Measurements from ENCODE around the gene ZEB2.

The ZEB2 gene

DNA sequence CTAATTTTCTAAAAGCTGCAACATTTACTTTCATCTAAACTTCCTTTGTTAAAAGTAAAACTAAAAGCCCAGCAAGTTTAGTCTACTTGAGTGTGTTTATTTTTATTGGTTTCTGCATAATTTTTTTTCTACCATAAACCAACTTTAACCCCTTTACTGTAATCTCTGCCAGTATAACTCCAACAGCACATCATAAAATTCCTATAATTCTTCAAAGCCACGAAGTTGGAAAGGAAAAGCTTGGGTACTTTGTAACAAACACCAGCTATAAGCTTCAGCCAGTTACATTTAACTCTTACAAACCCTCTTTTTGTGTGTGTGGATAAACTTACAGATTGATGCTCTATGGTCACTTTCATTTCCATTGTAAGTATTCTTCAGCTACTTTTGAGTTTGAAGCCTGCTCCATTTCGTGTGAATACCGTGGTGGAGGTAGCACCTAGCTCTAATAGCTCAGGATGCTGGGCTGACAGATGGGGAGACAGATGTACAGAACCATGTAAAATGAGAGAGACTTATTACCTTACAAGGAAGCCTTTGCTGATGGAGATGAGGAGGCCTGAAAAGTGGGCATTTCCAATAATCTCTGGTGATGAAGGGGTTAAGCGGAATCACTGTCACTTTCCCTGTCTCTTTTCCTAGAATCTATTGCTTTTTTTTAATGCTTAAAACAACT lies 42.5 kb downstream of the ZEB2 start:
- DNase-seq: no peak
- intact Hi-C loops (cut with DNase I): no loop called here

DNA sequence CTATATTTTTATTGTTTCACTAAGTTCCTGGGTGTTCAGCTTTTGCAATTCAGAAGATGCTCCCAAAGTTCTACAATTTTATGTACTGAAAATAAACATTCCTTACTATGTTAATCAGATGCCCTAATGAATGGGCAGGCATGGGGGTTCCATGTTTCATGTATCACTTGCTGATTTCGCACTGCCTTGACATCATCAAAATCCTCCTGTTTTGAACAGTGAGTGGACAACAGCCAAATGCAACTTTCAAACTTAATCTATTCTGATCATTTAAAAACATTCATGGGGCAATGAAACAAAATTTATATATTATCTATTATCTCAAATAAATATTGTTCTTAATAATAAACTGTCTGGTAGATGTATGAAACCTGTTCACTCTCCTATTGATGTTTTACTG lies 43.2 kb downstream of the ZEB2 start:
- no peak for DNase-seq
- intact Hi-C loops (cut with DNase I): no loop called here

DNA sequence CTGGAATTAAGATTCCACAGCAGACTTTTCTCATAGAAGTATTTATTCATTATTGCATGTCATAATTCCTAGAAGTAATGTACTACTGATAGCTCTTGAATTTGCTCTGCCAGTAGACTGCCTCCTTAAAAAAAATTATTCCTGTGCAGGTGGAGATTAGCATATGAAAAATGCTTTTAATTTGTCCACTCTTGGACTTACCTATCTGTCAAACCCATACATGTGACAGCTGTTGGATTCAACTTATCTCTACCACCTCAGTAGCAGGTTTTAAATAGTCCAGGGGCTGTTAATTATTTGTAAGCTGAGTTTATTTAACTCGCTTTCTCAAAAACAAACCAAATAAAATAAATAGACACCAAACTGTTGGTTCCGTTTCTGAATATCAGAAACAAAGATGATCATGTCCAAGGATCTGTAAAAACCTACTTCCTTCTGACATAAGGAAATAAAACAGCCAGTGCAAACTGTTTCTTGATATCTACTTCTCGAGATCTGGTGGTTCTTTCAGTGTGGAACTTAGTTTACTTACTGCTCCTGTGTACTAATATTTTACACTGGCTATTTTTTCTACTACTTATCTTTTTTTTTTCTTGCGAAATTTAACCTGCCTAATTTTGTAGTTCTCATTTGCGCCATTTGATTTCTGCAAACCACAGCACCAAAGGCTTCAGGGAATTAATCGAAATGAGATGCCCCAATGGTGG lies 44.2 kb downstream of the ZEB2 start:
- no peak for DNase-seq
- intact Hi-C loops (cut with DNase I): no loop called here

DNA sequence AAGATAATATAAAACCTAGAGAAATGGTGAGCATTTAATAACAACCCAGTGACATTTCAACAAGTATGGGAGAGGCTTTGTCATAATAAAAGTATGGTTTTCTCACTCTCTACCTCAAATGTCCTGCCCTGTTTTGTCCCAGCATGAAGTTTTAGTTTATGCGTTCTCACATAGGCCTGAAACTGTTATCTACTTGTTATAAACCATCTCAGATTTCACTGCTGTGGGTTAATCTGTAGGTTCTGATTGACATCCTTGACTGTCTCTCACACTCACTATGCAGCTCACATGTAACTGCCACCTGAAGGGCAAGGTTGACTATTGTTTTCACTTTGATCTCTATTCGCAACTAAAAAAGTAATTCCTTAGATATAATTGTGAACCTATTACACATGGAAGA lies 44.9 kb downstream of the ZEB2 start:
- intact Hi-C loops (cut with DNase I): no loop called here
- DNase-seq: no peak

DNA sequence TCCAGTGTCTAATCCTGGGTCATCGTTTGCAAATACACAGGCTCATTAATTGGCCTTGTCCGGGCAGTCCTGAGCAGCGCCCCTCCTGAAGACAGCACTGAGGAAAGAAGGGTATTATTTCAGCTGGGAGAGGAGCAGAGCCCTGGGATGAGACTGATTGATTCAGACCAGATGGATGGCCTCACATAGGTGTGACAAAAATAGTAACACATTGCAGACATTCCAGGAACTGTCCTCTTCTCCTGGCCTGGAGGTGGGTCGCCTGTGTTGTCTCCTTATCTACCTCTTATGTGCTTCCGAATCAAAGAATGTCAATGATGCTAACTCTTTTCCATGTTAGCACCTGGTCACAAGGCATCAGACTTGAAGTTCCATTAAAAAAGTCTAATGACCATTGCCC lies 45.9 kb downstream of the ZEB2 start:
- DNase-seq: peak in 1 of 10 donors; percentile 8
- intact Hi-C loops (cut with DNase I): loop anchor here (5.0 kb wide), 1 partner anchor 33 kb away; no protein-coding TSS in a partner anchor

DNA sequence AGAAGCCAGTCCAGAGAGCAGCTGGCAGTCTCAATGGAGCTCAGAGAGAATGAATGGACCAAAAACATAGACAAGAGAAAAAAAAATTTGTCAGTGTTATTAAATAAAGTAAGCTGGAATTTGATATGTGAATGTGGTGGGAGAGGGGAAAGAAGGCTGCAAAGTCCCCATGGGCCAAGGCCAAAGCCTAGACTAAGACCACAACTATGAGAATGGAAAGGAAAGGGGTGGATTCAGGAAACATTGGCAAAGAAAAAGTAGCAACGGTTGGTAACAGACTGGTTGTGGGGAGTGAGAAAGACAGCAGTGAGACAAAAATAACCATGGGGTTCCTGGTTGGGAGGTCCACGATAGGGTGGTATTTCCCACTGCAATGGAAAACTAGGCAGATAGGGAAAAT lies 47.0 kb downstream of the ZEB2 start:
- intact Hi-C loops (cut with DNase I): loop anchor here (5.0 kb wide), 1 partner anchor 34 kb away; no protein-coding TSS in a partner anchor
- DNase-seq: no peak

DNA sequence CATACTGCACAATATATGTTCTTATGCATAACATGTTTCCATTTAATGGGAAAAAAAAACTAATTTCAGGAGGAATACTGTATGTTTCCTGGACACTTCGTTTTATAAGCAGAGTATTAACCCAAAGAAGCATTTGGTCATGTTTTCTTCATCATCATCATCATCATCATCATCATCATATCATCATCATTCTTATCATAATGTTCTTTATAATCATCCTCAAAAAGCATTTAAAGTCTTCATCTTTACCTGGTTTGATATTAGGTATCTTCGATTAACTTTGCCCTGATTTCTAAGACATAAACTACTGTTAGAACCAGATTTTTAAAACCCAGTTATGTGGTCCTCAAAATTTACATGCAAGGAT lies 47.9 kb downstream of the ZEB2 start:
- no peak for DNase-seq
- intact Hi-C loops (cut with DNase I): loop anchor here (5.0 kb wide), 1 partner anchor 35 kb away; no protein-coding TSS in a partner anchor

DNA sequence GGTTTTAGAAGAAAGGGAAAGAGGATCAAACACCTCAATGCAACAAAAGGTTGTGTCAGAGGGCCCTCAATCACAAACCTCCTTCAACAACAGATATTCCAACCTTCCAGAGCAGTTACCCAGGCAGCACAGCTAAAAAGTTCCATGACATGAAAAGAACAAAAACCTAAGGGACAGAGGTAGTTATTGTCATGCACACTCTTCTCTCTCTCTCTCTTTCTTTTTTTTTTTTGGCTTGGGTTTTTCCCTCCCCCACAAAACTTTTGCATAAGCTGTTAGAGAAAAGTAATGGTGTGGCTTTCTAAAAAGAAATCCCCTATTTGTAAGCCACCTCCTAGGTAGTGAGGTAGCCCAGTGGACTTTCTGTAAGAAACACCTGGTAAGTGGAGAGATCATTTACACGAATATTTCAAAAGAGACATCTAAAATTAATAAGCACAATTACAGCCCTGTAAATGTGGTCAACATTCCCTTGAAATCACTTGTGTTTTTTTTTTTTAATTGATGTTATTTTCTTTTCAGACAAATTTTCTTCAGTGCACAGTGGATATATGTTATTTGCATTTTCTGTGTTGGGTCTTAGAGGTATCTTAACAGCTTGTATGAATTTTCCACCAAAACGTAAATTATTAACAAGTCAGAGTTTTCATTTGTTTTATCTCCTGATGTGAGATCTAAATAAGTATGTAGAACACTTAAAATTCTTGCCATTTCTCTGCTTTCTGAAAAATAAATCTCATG lies 48.4 kb downstream of the ZEB2 start:
- intact Hi-C loops (cut with DNase I): loop anchor here (5.0 kb wide), 1 partner anchor 36 kb away; no protein-coding TSS in a partner anchor
- no peak for DNase-seq

DNA sequence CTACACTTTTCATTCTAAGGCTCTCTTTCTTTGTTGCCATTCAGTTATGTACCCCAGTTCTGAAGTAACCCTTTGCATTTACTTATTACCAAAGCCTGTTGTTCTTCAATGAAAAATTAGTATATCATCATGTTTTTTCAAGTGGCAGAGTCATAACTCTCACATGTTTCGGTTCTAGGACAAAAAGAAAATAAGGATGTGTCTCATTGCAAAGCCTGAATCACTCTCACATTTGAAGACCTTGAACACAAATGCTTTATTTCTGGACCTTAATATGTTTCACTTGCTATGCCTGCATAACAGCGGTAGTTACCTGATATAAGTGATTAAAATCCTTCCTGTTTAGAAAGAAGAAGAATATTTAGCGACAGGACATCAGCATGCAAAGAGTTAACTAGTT lies 49.1 kb downstream of the ZEB2 start:
- intact Hi-C loops (cut with DNase I): loop anchor here (5.0 kb wide), 1 partner anchor 36 kb away; no protein-coding TSS in a partner anchor

DNA sequence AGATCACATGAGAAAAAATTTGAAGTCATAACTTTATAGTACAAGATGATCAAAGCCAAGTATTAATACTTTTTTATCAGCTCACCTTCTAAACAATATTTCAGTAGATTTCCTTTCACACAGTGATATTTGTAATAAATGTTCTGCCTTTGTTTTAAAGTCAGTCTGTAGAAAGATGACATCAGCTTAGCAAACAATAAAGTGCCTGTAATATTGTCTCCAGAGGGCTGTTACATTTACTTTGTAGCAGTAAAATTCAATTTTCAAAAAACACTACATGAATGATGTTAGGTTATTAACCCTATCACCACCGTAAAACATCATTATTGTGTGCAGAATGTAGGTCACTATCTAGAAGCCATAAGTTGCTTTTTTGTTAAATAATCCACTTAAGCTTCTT lies 49.6 kb downstream of the ZEB2 start:
- intact Hi-C loops (cut with DNase I): loop anchor here (5.0 kb wide), 1 partner anchor 37 kb away; no protein-coding TSS in a partner anchor

More for the DNA sequence above, 49.1 kb downstream of the ZEB2 start:
- DNase-seq: no peak

DNA sequence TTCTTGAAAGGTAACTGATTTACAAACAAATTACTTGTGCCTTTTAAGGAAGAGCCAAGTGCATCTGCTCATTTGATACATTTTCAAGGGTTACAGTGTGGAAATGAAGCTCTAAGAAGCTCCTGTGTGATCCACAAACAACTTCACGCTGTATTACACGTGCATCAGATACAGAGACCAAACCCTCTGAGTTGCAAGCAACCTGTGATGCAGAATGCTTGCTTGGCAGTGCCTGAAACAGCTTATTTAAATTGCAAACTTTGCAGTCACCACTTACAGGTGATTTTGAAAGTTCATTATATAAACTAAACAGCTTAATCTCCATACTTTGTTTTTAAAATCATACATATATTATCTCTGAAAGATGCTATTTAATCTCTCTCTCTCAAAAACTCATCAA lies 50.1 kb downstream of the ZEB2 start:
- DNase-seq: no peak
- intact Hi-C loops (cut with DNase I): loop anchor here (5.0 to 10.0 kb wide), 2 partner anchors 38 to 135 kb away; a partner anchor contains a TSS

More for the DNA sequence above, 49.6 kb downstream of the ZEB2 start:
- DNase-seq: no peak

DNA sequence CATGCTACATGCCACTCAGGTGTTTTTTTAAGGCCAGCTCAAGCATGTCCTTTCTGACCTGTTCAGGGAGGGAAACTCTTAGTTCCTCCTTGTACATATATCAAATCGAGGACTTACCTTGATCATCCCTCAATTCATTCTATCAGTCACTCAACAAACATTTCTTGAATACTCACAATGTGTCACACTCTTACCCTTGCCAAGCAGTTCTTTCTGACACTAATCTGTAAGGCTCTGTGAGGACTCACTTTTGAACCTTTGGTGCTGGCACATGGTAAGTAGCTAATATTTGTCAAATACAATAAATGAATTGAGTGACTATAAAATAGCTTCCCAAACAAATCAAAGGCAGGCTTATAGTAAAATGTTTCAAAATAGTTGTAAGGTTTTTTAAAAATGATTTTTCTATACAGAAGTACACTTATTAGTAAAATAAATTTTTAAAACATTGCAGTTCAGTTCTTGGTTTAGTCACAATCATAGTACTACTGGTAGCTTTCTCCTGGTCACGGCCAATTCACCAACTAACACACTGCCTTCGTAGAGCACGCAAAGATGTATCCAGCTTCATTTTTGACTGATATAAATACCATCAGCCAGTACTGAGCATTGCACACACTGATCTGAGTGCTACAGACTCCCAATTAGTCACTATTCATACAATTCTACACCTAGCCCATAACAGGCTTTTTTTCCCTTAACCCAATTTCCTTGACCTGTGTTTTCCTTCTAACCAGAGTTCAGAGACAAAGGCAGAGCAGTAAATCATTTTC lies 50.9 kb downstream of the ZEB2 start:
- intact Hi-C loops (cut with DNase I): loop anchor here (10.0 kb wide), 1 partner anchor 134 kb away; a partner anchor contains a TSS
- DNase-seq: no peak

DNA sequence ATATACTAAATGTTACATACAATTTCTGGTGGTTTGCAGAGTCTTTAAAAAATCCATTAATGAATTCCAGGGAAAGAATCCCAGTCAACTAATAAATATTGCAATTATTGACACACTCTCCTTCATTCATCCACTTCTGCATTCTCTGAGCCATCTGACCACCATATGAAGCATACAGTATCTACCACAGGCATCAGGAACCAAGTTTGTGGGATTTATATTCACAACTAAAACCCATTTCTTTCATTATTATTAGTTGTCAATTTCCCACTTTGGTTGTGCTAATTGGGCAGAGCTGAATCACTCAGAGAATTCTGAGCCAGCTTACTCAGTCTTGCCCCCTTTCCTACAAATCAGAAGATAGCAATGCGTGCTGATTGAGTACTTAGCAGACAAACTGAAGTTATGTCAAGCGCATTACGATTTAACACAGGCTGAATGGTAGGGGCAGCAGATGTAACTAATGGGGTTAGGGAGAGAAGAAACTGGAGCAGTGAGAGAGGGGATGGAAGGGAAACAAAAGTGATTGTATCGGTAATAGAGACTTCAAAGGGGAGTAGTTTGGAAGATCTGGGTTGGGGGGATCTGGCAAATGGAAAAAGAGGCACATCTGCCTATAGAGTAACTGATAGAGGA lies 52.3 kb downstream of the ZEB2 start:
- intact Hi-C loops (cut with DNase I): loop anchor here (10.0 kb wide), 1 partner anchor 133 kb away; a partner anchor contains a TSS
- no peak for DNase-seq

DNA sequence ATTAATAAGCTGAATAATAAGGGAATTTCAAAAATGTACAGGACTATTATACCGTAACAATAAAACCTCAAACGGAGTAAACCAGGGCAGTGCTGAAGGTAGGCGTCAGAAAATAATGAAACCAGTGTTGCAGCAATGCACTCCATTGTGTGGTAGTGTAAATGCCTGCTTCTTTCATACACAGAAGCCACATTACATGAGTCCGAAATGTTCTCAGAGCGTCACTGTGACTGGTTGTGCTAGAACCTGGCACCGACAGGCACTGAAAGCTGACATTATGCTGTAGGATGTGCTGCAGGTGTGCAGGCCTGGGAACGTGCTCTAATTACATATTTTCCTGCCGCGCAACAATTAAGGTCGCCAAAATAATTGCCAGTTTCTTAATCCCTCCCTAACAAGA lies 53.3 kb downstream of the ZEB2 start:
- intact Hi-C loops (cut with DNase I): loop anchor here (10.0 kb wide), 1 partner anchor 132 kb away; a partner anchor contains a TSS

DNA sequence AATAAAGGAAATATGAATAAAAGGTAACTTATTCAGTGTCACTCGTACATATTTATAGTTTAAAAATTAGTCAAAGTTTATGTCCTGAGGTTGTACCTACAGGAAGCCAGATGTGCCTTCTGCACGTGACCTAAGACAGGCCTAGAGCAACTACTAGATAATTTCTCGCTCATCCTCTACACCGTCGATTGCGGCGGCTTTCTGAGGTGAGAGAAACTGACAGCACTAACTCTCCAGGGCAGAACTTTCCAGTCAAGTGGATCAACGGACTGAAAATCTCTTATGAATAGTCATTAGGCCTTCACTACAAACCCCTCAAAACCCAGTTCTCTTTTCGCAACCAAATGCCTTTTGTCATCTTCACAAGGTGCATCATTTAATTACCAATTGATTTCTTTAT lies 54.2 kb downstream of the ZEB2 start:
- intact Hi-C loops (cut with DNase I): loop anchor here (10.0 kb wide), 1 partner anchor 131 kb away; a partner anchor contains a TSS
- DNase-seq: peak in 1 of 10 donors; percentile 59

More for the DNA sequence above, 53.3 kb downstream of the ZEB2 start:
- DNase-seq: peak in 7 of 10 donors; percentile 54 to 91 (median 65)

DNA sequence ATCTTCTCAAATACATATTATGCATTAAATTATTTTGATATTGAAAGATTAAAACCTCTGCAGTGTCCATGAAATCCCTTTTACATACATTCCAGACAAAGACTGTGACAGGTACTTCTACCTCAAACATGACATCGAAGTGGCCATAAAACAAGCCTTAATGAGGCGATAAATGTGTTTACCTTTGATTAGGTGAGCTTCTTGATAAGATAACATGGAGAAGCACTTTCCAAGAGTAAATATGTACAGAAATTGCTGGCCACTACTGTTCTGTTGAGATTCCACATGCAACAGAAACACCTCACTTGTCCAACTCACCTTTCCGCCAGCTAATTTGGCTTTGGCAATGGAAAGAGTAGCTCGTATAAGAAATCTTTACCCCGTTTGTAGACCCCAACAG lies 55.2 kb downstream of the ZEB2 start:
- intact Hi-C loops (cut with DNase I): loop anchor here (10.0 kb wide), 1 partner anchor 130 kb away; a partner anchor contains a TSS
- DNase-seq: no peak

DNA sequence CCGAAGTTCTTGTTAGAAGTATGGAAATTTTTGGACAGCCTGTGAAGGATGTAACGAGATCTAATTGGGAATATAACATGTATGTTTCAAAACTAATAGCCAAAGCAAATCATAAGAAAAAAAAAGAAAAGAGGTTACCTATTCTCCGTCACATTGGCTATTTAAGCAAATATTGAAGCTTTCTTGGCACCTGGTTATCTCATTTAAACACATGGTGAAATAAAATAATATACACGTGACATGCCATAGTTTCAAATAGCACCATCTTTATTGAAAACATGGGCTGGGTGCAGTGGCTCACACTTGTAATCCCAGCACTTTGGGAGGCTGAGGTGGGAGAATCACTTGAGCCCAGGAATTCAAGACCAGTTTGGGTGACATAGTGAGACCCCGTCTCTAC lies 56.7 kb downstream of the ZEB2 start:
- DNase-seq: no peak
- intact Hi-C loops (cut with DNase I): loop anchor here (10.0 kb wide), 1 partner anchor 128 kb away; a partner anchor contains a TSS

DNA sequence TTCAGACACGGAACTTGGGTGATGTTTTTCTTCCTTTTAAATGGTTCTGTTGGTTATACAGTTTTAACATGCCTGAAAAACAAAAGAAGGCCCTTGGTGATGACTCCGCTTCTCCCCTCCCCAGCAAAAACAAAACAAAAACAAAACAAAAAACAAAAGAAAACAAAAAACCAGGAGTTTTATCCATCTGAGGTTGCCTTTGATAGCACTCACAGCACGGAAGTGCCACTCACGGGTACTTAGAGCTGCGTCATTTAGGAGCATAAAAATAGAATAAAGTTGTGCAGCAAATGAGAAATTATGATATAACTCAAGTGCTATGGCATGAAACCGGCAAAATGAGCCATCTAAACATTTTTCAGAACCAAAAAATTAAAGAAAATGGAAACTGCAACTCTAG lies 57.7 kb downstream of the ZEB2 start:
- intact Hi-C loops (cut with DNase I): loop anchor here (10.0 kb wide), 1 partner anchor 127 kb away; a partner anchor contains a TSS
- no peak for DNase-seq

DNA sequence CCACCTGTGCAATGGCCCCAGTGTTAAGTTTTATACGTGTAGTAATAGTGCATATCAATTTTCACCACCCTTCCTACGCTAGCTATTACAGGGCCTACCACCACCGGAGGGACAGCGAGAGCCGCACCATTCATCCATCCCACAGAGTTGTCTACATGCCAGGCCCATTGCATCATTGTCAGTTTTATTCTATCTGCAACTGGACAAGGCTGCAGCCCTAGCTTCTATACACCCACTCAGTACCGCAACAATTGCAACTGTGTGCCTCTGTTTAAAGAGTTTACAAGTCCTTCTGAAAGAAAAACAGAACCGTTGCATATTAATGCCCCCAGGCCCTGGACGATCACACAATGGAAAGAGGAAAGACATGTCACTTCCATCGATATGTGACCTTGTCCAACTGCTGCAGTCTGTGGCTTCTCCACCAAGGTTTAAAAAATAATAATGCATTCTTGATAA lies 58.6 kb downstream of the ZEB2 start:
- peak; percentile 41 to 95 (median 70) for DNase-seq
- intact Hi-C loops (cut with DNase I): loop anchor here (10.0 kb wide), 1 partner anchor 127 kb away; a partner anchor contains a TSS

Measured in posterior cingulate gyrus (tissue), 11 donors.